ENCODE results near the gene CPNE6. TPM values are rescaled to one million over a fixed set of nuclear protein-coding genes. Genes with fewer than 3 reads are reported as not detected.

The CPNE6 gene
- total and polyA plus RNA-seq, 2 of the 8 experiments (the other 6 are each of a cell fraction or from before 2014, with no cell fraction given) = 0.05 TPM; not detected in 1

GRCh38 chr14:24071836-24072430 lies 571 bp downstream of the CPNE6 start (continued):
- TF ChIP-seq CHD7 (IDR thresholded peaks at IDR 0.05; ENCODE audit: insufficient replicate concordance, low read length) (no peak), PHF8 (conservative IDR thresholded peaks at IDR 0.05; ENCODE audit: low read depth, low read length) (no peak), SP4 (IDR thresholded peaks at IDR 0.05; ENCODE audit: low read length) (no peak), KDM1A (IDR thresholded peaks at IDR 0.05; ENCODE audit: borderline replicate concordance, low read length) (no peak)

Data from H1 (cell line).